NCI-H2107 treated with DMSO at 0.1 percent for 48 hours (cell line): ENCODE results near the gene CTRB2.
"Not testable (repeated sequence)": the region's sequence is repeated elsewhere in the genome, so short reads cannot be mapped to it uniquely, and the experiment has no call there.

ENCODE experiments used
- DNase-seq: peaks from one replicate; lab custom pipeline; 2025; ENCODE audit not compliant: unreplicated experiment; lab: John Stamatoyannopoulos, UW

Gene CTRB2

DNA sequence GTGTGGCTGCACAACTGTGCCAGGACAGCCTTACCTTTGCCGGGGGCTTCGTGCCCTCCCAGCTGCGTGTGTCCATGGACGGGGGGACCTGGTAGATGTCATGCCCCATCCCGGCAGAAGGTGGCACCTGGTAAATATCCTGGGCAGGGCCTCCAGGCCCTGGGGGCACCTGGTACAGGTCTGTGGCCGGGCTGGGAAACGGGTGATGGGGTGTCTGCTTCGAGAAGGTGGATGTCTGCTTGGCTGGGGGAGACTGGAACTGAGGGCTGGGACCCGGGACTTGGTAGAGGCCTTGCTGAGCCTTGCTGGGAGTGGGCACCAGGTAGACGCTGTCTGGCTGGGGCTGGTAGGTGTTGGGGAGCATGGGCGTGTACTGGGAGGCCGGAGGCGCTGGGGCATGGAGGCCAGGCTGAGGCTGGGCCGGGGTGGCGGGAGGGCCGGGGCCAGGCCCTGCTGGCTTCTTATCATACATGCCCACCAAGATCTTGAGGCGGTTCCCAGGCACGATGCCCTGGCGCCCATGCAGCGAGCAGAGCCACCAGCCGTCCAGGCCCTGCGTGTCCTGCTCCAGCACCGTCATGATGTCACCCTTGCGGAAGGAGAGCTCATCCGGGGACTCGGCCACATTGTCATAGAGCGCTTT is 35.6 kb upstream of the CTRB2 start:
- not testable (repeated sequence) for DNase-seq

DNA sequence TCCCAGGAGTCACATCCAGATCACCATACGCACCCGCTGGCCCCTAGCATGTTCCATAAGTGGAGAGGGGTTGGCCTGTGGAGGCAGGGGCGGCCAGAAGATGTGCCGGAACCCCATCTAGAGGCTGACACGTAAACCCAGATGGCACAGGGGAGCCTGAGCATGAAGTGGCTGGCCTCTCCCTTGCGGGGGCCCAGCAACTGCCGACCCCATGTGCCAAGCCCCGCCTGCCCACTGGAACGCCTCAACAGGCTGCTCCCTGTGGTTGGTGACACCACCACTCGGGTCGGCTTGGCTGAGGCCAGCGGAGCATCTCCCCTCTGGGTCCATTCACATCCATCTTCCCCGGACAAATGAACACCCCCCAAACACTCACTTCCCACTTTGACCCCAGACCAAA is 35.0 kb upstream of the CTRB2 start:
- DNase-seq = no peak

DNA sequence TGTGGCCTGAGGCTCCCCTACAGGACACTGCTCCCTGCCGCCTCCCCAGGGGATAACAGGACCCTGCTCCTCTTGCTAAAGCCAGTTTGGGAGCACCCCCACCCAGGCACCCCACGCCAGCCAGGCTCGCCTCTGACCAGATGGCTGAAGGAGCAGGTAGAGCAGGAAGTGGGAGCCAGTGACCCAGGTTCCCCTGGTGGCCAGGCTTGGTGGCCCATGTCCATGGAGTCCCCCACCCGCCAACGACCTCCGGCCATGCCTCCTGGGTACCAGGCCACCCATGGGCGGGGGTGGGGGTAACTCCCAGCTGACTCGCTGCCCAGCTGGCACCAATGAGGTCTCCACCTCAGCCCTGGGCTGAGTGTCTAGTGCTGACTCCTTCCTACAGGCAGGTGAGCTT is 34.5 kb upstream of the CTRB2 start:
- no peak for DNase-seq

DNA sequence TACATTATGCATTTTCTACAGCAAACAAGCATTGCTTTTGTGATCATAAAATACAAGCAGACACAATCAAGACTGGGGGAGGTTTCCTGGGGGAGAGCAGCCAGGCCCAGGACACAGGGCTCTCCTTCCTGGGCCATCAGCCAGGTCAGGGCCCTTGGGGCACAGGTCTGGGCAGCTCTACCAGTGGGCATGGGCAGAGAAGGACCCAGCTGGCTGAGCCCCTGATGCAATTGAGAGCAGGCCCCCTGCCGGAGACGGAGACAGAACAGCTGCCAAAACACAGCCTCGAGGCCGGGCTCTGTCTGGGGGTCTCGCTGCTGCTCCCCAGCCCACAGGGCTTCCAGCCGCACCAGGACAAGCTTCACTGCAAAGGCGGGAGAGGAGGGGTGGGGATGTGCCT is 33.7 kb upstream of the CTRB2 start:
- DNase-seq = not testable (repeated sequence)

DNA sequence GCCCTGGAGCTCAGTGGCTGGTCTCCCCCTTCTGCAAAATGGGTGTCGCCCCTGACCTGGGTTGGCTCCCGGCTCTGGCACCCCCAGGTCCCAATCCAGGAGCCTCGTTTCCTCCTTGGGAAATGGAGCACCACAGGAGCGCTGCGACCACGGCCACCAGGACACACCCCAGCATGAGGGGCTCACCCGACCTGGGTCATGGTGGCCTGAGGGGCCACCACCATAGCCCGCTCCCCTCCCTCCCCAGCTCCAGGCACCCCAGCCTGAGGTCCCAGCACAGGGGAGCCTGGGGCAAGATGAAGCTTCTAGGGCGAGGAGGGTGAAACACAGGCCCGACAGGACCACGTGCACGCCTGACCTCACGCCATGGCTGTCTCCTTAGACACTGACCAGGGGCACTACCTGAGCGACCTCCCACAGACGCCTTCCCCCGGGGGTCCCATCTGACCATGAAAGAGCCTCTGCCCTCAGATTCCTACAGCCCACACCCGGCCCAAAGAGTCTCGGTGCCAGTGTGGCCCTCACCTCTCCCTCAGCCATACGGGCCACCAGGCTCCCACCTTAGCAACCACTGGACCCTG is 32.7 kb upstream of the CTRB2 start:
- no peak for DNase-seq

DNA sequence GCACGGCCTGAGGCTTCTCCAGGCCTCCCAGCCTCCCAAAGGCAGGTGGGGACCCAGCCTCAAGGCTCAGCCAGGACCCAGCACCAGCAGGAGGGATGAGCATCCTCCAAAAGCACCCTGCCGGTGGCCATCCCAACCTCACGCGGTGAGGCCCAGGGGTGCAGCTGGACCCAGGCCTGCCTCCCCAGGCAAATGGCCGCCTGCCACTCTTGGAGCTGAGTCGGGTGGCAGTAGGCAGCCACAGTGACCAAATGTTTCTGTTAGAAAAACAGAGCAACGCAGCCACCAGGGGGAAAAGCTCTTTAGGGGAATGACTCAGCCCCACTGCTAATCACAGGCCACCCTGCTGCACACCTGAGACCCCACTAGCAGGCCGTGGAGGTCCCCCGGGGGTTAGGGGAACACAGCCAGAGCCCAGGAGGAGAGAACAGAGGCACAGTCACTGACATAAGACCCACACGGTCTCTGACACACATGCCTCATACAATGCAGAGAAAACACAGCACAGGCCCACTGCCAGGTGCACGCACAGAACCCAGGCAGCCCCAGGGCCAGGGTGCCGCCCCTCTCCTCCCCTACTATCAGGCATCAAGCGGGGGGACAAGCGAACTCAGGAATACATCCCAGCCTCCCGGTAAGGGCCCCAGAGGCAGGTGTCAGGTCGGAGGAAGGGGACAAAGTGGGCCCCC is 32.0 kb upstream of the CTRB2 start:
- DNase-seq = no peak

DNA sequence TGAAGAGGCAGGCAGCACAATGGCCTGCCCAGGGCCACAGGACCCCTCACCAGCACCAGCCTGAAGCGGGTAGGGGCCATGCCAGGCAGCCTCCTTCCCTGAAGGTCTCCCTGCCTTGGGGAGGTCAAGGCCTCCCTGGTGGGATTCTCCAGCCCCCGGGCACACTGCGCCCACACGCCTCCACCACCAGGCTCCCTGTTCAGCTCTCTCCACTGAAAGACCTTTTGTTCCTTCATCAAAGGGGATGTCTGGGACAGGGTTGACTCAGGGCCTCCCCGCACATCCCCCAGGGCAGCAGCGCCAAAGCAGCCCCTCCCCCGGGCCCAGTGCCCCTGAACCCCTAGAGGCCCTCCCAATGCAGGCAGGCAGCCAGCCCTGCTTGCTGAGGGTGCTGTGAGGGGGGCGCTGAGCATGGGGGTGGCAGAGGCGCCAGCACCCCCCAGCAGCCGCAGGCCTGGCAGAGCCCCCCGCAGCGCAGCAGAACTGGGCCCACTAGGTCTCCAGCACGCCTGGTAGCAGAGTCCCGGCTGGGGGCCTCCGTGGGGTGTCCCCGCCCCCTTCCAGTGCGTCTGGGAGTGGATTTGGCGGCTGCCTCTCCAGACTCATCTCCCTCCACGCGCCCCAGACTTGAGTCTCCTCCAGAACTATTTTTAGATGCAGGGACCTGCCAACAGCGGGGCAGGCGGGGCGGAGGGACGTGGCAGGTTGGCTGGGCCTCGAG is 31.3 kb upstream of the CTRB2 start:
- no peak for DNase-seq

DNA sequence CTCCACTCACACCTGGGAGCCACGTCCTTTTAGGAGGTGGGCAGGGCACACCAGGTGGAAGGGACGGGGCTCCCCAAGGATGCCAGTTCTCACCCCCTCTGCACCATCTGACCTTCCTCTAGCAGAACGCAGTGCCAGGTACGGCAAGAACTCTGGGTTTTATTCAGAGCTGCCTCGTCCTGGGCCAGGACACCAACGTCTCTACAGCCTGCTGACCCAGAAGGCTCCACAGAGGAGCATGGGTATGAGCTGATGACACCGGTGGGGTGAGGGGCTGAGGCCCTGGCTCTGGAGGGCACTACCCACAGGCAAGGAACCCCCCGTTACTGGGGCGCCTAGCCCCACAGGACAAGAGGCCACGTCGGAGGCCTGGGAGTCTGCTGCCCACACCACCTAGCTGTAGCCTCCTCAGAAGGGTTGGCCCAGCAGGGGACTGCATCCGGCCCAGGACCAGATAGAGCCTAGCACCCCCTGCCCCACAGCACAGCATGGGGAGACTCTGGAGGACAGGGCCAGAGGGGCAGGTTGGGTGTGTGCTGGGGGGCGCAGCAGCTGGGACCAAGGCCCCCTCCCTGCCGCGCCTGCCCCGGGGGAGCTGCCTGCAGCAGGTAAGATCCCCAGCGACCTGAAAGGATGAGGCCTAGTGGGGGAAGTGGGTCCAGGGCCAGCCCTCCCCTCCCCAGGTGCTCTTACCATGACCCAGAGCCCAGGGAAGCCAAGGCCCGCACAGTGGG is 30.6 kb upstream of the CTRB2 start:
- no peak for DNase-seq

DNA sequence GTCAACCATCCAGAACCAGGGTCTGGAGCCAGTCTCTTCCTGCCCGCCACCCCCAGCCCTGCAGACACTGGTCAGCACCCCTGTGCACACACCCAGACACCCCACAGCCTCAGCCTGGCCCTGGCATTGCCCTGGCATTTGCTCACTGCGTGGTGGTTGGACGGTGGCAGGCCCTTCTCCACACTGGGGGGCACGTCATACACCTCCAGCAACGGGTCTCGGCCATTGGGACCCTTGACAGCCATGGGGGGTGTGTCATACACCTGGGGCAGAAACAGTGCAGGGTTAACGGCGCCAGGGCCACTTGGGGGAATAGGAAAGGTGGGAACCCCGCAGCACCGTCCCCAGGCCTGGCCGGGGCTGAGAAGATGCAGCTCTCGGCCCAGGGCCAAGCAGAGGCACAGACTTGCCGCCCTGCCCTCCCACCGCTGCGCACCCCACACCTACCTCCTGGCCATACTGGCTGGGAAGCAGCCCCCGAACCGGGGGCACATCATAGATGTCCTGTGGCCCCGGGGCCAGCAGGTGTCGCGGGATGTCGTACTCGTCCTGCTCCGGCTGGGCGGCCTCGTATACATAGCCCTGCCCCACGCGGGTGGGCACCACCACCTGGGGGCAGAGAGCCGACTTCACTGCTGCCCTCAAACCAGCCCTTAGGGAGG is 29.9 kb upstream of the CTRB2 start:
- DNase-seq = no peak

DNA sequence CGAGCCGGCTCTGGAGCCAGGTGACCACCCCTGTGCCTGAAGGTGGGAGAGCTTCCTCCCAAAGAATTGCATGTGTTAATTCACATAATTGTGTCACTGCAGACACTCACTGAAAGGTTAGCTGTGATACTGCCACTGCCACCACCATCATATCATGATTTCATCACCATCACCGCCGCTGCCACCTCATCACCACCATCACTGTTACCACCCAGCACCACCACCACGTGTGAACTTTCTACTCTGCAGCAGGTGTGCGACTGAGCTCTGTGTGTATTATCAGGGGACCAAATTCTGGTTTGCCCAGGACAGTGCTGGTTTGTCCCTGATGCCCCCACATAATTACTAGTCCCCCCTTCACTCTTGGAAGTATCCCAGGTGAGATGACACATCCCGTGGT is 29.3 kb upstream of the CTRB2 start:
- DNase-seq = no peak

DNA sequence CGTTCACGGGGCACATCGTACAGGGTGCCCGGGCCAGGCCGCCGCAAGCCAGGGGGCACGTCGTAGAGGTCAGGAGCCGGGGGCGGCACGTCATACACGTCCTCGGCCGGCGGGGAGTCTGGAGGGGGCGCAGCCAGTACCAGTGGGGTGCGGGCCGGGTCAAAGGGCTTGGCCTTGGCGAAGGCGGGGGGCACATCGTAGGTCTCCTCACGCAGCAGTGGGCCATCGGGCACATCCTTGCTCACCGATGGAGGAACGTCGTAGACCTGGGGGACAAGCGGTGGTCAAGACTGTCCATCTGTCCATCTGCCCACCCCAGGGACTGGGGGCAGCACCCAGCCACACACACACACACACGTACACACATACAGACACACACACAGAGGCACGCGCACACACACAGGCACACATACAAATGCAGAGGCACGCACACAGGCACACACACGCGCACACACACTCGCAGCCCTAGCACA is 28.8 kb upstream of the CTRB2 start:
- DNase-seq = no peak

DNA sequence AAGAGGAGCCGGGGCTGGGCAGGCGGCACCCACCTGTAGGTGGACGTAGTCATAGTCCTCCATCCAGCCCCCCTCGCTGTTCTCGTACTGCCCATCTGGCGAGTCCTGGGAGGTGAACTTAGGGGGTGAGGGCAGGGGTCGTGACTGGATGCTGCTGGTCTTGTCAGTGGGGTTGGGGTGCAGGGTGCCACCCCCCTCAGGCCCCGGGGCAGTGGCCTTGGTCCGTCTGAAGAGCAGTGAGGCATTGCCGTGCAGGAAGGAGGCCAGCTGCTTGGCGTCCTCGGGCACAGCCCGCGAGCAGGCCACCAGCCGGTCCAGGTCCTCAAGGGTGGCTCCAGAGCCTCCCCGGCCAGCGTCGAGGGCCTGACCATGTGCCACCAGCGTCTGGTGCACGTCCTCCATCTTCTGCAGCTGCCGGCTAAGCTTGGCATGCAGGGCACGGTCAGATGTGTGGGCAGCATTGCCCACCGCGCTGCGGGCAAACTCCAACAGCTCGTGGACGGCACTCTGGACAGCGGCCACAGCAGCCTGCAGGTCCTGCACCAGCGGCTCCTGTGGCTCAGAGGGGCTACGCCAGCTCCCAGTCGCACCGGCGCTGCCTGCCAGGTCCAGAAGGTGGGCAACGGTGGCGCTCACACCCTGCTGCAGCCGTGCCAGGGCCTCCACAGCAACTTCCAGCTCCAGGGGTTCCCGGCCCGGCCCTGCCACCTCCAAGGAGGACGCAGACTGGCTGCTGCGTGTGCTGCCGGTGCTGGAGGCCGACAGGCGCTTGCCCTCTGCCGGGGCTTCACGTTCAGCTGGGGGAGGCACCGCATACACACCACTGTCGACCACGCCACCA is 28.1 kb upstream of the CTRB2 start:
- DNase-seq = no peak

DNA sequence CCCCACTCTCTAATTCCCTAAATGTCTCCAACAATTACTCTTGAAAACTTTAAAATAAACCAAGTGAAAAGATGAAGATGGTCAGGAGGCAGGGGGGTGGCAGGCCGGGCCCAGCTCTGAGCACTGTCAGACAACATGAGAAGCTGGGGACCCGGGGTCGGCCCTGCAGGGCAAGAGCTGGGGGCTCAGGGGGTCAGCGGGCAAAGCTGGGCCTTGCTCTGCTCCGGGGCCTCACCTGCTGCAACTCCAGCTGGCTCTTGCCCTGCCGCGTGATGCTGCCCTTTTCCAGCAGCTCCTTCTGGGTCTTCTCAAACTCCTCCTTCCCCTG is 26.6 kb upstream of the CTRB2 start:
- DNase-seq = no peak

DNA sequence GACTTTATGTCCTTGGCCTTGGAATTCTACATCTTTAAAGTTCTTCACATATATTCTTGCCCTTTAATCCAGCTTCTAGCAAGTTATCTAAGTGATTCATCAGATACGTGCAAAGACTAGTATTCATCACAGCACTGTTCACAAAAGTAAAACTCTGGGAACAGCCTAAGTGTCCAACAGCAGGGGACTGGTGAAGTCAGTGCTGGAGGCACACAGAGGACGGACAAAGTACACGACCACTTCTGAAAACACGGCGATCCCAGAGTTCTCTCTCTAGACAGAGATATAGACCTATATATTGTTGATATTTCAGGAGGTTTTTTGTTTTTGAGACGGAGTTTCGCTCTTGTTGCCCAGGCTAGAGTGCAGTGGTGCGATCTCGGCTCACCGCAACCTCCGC is 24.6 kb upstream of the CTRB2 start:
- DNase-seq = no peak

DNA sequence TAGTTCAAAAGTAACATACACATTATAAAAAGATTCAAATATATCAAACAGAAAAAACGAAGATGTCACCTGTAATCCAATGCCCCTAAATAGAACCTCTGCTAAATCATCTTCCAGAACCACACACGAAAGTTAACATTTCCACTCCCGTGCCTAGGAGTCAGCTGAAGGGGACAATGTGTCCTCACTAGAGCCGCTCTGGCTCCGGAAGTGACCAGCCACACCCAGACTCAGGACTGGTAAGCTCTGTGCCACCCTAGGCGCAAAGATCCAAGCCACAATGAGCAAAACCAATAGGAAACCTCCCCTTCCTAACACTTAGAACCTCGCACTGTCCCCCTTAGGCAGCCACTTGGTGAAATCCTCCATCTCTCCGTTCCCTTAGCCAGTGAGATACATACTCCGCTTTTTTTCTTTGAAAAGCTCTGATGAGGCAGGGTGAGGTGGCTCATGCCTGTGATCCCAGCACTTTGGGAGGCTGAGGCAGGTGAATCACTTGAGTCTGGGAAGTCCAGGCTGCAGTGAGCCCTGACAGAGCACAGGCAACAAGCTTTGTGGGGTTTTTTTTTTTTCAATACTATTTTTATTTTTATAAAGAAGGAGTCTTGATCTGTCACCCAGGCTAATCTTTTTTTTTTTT is 23.6 kb upstream of the CTRB2 start:
- no peak for DNase-seq

DNA sequence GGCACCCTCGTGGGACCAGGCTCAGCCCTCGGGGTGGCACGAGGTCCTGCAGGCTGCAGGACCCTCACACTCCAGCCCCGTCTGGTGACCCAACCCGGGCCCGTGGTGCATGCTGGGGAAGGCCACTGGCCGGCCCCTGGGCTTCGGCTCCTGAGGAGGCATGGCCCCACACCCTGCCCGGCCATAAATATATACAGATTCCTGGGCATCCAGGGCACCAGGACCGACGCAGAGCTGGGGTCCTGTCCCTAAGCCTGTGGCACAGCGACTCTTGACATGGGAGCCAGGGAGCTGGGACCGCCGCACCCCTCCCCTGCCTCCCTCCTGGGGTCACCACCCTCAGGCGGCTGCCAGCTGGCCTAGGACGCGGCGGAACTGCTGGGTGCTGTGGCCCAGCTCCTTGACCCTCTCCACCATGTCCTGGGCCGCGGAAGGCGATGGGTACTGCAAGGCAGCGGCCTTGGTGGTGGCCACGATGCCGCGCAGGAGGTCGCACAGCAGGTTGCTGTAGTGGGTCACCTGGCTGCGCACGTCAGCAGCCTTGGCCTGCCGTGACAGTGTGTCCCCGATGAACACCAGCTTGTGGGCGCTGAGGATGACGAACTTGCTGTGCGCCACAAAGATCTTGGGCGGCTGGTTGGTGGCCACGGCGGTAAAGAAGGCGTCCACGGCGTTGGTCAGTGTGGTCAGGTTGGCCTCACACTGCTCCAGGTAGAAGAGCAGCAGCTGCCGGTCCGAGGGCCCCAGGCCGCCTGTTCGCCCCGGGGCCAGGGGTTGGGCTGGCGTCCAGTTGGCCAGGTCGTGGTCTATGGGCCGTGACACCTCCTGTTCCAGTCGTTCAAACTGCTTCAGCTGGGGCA is 22.4 kb upstream of the CTRB2 start:
- no peak for DNase-seq

DNA sequence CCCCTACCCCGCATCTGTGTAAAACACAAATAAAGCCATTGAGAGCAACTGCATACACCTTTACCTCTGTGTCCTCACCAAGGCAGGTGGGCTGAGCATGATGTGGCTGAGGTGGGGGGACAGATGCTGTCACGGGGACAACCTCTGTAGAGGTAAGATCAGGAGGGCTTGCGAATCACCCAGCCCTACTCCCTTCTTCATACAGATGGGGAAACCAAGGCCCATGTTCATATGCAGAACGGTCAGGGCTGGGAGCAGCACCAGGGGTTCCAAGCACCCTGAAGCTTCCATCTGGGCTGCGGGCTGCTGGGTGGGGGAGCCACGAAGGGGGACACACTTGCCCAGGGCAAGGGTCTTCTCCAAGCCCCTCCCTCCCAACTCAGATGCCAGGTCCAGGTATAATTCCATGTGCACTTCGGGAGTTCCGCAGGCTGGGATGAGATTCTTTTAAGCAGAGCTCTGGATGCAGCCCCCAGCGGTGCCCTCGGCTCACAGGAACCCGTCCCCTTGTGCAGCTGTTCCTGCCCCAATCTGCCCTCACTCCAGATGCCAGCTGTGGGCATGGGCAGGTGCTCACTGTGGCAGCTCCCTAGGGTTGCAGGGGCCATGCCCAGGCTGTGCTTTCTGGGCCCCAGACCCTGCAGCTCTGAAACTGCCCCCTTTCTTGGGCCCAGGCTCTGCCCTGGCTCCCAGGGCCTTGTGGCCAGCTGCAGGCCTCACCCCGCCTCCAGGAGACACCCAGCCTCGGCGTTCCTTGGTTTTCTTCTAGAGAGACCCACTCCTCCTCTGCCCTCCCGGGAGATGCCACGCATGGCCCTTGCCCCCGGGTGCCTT is 21.4 kb upstream of the CTRB2 start:
- DNase-seq = no peak
